Osteocyte (in vitro differentiated cells): Measurements from ENCODE around the gene RAP1GDS1. TPM values are rescaled to one million over a fixed set of nuclear protein-coding genes. Genes with fewer than 3 reads are reported as not detected.

Experiments used
- DNase-seq: peaks from one replicate; pipeline ENCODE4 v3.0.0; 2021; ENCODE audit warnings: mixed read lengths; ENCODE audit not compliant: unreplicated experiment; ENCODE audit errors: extremely low spot score
- H3K27ac Mint-ChIP-seq: one replicate; pipeline ENCODE4 v1.8.0; 2021; ENCODE audit warnings: mild to moderate bottlenecking, mixed read lengths; ENCODE audit not compliant: unreplicated experiment
- H3K27me3 Mint-ChIP-seq: one replicate; pipeline ENCODE4 v1.8.0; 2021; ENCODE audit warnings: mixed read lengths; ENCODE audit not compliant: unreplicated experiment
- H3K36me3 Mint-ChIP-seq: one replicate; pipeline ENCODE4 v1.8.0; 2021; ENCODE audit warnings: mixed read lengths; ENCODE audit not compliant: unreplicated experiment
- H3K4me1 Mint-ChIP-seq: one replicate; pipeline ENCODE4 v1.8.0; 2021; ENCODE audit warnings: mixed read lengths; ENCODE audit not compliant: unreplicated experiment
- H3K4me3 Mint-ChIP-seq: one replicate; pipeline ENCODE4 v1.8.0; 2021; ENCODE audit warnings: mild to moderate bottlenecking, moderate library complexity, mixed read lengths; ENCODE audit not compliant: unreplicated experiment
- H3K9me3 Mint-ChIP-seq: one replicate; pipeline ENCODE4 v1.8.0; 2021; ENCODE audit warnings: mixed read lengths; ENCODE audit not compliant: unreplicated experiment
- CTCF ChIP-seq: fragments of 200-600 bp; sonication (generic); IDR thresholded peaks from 2 replicates; pipeline ENCODE4 v1.5.0; 2021; ENCODE audit warnings: antibody characterized with exemption, mild to moderate bottlenecking, moderate library complexity
- total RNA-seq: library from RNA; stranded (reverse); gene quantifications from 2 replicates; pipeline ENCODE4 v1.2.1, GENCODE V29; 2021

RAP1GDS1 gene
- total RNA-seq, 1 donor from 2014 or later: 47.6 TPM

GRCh38 chr4:98293104-98293887, 32.1 kb downstream of the RAP1GDS1 start:
- Mint-ChIP-seq H3K27me3 (no peaks in the 10 kb centered on the region), H3K27ac (peak overlapping the region; percentile 91), H3K36me3 (peaks cover 16% of the 10 kb centered on the region), H3K4me3 (peak overlapping the region; percentile 26), H3K4me1 (peaks cover 40% of the 10 kb centered on the region), H3K9me3 (no peaks in the 10 kb centered on the region)
- TF ChIP-seq CTCF: no peak
- DNase-seq: no peak

GRCh38 chr4:98298022-98298421, 36.8 kb downstream of the RAP1GDS1 start:
- Mint-ChIP-seq H3K36me3 (peaks cover 39% of the 10 kb centered on the region), H3K9me3 (peaks cover 18% of the 10 kb centered on the region), H3K27me3 (no peaks in the 10 kb centered on the region), H3K4me3 (no peak overlapping the region), H3K27ac (peak overlapping the region; percentile 1), H3K4me1 (peaks cover 14% of the 10 kb centered on the region)
- DNase-seq: no peak
- TF ChIP-seq CTCF: no peak

GRCh38 chr4:98300706-98301105, 39.5 kb downstream of the RAP1GDS1 start:
- H3K9me3 Mint-ChIP-seq: peaks cover 25% of the 10 kb centered on the region
- no peaks in the 10 kb centered on the region for H3K4me1 Mint-ChIP-seq
- peaks cover 33% of the 10 kb centered on the region for H3K36me3 Mint-ChIP-seq
- no peak for TF ChIP-seq CTCF
- no peak for DNase-seq
- no peak overlapping the region for H3K4me3 Mint-ChIP-seq
- H3K27ac Mint-ChIP-seq: no peak overlapping the region
- no peaks in the 10 kb centered on the region for H3K27me3 Mint-ChIP-seq

- H3K4me3 Mint-ChIP-seq: no peak overlapping the region
- peaks cover 3% of the 10 kb centered on the region for H3K4me1 Mint-ChIP-seq
- H3K9me3 Mint-ChIP-seq: peaks cover 21% of the 10 kb centered on the region
- no peaks in the 10 kb centered on the region for H3K27me3 Mint-ChIP-seq
- DNase-seq: no peak
- TF ChIP-seq CTCF: no peak
- H3K27ac Mint-ChIP-seq: no peak overlapping the region
- peaks cover 22% of the 10 kb centered on the region for H3K36me3 Mint-ChIP-seq
Observed at GRCh38 chr4:98305576-98305975, 44.4 kb downstream of the RAP1GDS1 start.

DNA sequence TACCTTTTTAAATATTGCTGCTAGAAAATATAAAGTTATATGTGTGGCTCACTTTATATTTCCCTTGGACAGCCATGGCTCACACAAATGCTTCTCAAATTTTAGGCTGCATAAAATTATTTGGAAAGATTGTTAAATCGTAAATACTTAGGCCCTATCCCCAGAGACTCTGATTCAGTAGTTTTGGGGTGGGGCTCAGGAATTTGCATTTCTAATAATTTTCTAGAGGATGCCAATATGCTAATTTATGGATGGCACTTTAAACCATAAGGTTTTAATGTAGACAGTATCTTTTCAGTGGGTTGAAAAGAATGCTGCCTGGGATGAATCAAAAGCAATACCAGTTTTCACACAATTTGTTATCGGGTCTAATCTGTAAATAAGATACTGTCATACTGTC, 49.7 kb downstream of the RAP1GDS1 start:
- no peak for TF ChIP-seq CTCF
- no peak for DNase-seq
- Mint-ChIP-seq H3K4me1 (peaks cover 4% of the 10 kb centered on the region), H3K9me3 (no peaks in the 10 kb centered on the region), H3K36me3 (no peaks in the 10 kb centered on the region), H3K4me3 (no peak overlapping the region), H3K27ac (no peak overlapping the region), H3K27me3 (no peaks in the 10 kb centered on the region)
